SK-N-MC (cell line): ENCODE measurements around the gene RIPOR3.
"Not testable (repeated sequence)": the region's sequence is repeated elsewhere in the genome, so short reads cannot be mapped to it uniquely, and the experiment has no call there.

ENCODE experiments used
- DNase-seq: peaks from one replicate; pipeline ENCODE4 v3.0.0-alpha.2; 2011; ENCODE audit warnings: low read depth, low spot score
- H3K27ac ChIP-seq: fragments of 200-600 bp; sonication (generic); 2 replicates; pipeline ENCODE4 v1.5.1; 2016; ENCODE audit warnings: mixed run types
- H3K36me3 ChIP-seq: fragments of 200-600 bp; sonication (generic); 2 replicates; pipeline ENCODE4 v1.6.1; 2017; ENCODE audit warnings: antibody characterized with exemption, low read length, mixed read lengths; ENCODE audit not compliant: insufficient read depth
- H3K4me3 ChIP-seq: fragments of 200-600 bp; sonication (generic); 2 replicates; pipeline ENCODE4 v1.5.1; 2016
- H3K9ac ChIP-seq: fragments of 200-600 bp; sonication (generic); 2 replicates; pipeline ENCODE4 v1.8.0; 2017; ENCODE audit warnings: mixed run types, mixed read lengths; ENCODE audit not compliant: insufficient read length
- H3K9me3 ChIP-seq: fragments of 200-600 bp; sonication (generic); 2 replicates; pipeline ENCODE4 v1.6.1; 2017; ENCODE audit warnings: low read depth, mild to moderate bottlenecking, antibody characterized with exemption, low read length, moderate library complexity, mixed read lengths
- EZH2 ChIP-seq: fragments of 200-600 bp; sonication (generic); IDR thresholded peaks from one replicate; pipeline ENCODE4 v1.6.1; 2017; ENCODE audit warnings: antibody characterized with exemption
- FOXP2 ChIP-seq: optimal IDR thresholded peaks from 2 replicates; pipeline ENCODE3; 2011; ENCODE audit warnings: mild to moderate bottlenecking, moderate library complexity; ENCODE audit not compliant: insufficient read depth; ENCODE audit errors: extremely low read length, control extremely low read depth
- POLR2AphosphoS5 ChIP-seq: IDR thresholded peaks from 2 replicates; pipeline ENCODE4 v1.6.1; 2012; ENCODE audit warnings: mild to moderate bottlenecking, low read depth, low read length, borderline replicate concordance

Gene RIPOR3

DNA sequence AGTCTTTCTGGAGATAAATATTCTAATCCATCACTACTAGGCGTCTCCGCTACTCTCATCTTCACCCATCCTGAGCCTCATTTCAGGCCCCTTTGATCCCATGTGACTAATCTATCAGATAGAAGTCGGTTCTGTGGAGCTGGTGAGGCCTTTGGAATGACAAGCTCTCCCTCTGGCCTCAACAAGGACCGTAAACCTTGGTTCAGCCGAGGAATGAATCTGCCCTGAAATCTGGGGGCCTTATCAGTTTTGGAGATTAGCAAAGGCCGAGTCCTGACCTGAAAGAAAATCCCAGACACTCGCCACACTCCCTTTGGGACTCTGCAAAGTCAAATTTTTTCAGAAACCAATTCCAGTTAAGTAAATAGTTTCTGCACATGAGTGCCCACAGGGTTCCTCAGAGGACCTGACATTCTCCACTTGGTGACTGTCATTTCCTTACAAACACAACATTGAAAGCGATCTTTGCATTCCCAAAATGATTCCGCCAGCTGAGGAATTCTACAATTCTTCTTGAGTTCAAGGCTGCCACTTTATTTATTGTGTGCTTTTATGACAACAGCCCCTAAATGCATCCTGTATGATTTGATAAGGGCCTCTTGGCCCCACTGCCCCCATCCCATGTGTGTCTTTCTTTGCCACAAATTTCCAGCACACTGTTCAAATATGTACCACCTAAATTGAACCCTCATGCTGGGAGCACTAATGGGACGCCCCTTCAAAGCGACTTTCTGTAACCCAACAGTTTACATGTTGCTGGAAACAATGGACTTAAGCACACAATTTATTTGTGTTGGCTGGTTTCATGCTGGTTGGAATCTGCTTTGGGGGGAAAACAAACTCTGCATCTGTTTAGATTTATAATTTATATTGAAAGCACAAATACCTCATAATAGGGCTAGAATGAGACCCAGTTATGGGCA is 10.0 kb upstream of the RIPOR3 start:
- DNase-seq: no peak
- TF ChIP-seq FOXP2: no peak
- no peak for TF ChIP-seq EZH2
- TF ChIP-seq POLR2AphosphoS5: no peak
- H3K9ac ChIP-seq: no peak overlapping the region
- H3K27ac ChIP-seq: no peak overlapping the region
- H3K4me3 ChIP-seq: no peak overlapping the region
- no peaks in the 10 kb centered on the region for H3K36me3 ChIP-seq
- H3K9me3 ChIP-seq: no peaks in the 10 kb centered on the region

- no peaks in the 10 kb centered on the region for H3K9me3 ChIP-seq
- no peak overlapping the region for H3K27ac ChIP-seq
- DNase-seq: no peak
- TF ChIP-seq EZH2: no peak
- no peak for TF ChIP-seq POLR2AphosphoS5
- no peak for TF ChIP-seq FOXP2
- no peak overlapping the region for H3K9ac ChIP-seq
- no peaks in the 10 kb centered on the region for H3K36me3 ChIP-seq
- H3K4me3 ChIP-seq: no peak overlapping the region
Measured at GRCh38 chr20:50699688-50700087, 8.3 kb upstream of the RIPOR3 start.

DNA sequence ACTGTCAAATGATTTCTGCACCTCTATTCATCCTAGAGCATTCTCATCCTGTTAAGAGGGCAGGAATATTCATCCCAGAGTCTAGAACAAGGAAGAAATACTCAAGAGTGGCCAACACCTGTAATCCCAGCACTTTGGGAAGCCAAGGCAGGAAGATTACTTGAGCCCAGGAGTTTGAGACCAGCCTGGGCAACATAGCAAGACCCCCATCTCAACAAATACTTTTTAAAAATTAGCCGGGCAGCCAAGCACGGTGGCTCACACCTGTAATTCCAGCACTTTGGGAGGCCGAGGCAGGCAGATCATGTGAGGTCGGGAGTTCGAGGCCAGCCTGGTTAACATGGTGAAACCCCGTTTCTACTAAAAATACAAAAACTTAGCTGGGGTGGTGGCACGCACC is 6.9 kb upstream of the RIPOR3 start:
- not testable (repeated sequence) for H3K9me3 ChIP-seq, H3K9ac ChIP-seq, H3K36me3 ChIP-seq, H3K4me3 ChIP-seq, H3K27ac ChIP-seq, DNase-seq

- no peak for DNase-seq
- H3K9me3 ChIP-seq: no peaks in the 10 kb centered on the region
- H3K36me3 ChIP-seq: no peaks in the 10 kb centered on the region
- no peak overlapping the region for H3K9ac ChIP-seq
- H3K4me3 ChIP-seq: no peak overlapping the region
- no peak overlapping the region for H3K27ac ChIP-seq
- TF ChIP-seq EZH2: no peak
- no peak for TF ChIP-seq FOXP2
- no peak for TF ChIP-seq POLR2AphosphoS5
Measured at GRCh38 chr20:50695135-50695872, 4.0 kb upstream of the RIPOR3 start.

- DNase-seq: no peak
- Histone ChIP-seq H3K9me3 (no peaks in the 10 kb centered on the region), H3K27ac (no peak overlapping the region), H3K9ac (no peak overlapping the region), H3K4me3 (no peak overlapping the region), H3K36me3 (no peaks in the 10 kb centered on the region)
- no peak for TF ChIP-seq POLR2AphosphoS5
- no peak for TF ChIP-seq EZH2
- TF ChIP-seq FOXP2: no peak
Measured at GRCh38 chr20:50694379-50695134, 3.2 kb upstream of the RIPOR3 start.

GRCh38 chr20:50693001-50693400 is 1.7 kb upstream of the RIPOR3 start:
- Histone ChIP-seq H3K4me3 (no peak overlapping the region), H3K27ac (no peak overlapping the region), H3K9me3 (no peaks in the 10 kb centered on the region), H3K9ac (no peak overlapping the region), H3K36me3 (no peaks in the 10 kb centered on the region)
- no peak for TF ChIP-seq EZH2
- no peak for TF ChIP-seq FOXP2
- no peak for TF ChIP-seq POLR2AphosphoS5
- DNase-seq: no peak

DNA sequence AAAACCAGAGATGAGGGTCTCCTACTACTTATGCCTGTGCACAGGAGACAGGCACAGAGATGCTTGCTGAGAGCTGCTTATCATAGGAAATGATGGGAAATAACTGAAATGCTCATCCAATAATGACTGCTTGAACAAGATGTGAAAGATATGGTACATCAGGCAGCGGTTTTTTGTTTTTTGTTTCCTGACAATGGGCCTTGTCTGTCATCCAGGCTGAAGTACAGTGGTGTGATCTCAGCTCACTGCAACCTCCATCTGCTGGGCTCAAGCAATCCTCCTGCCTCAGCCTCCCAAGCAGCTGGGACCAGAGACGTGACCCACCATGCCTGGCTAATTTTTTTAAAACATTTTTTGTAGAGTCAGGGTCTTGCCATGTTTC is 1.2 kb upstream of the RIPOR3 start:
- Histone ChIP-seq H3K36me3 (no peaks in the 10 kb centered on the region), H3K9me3 (no peaks in the 10 kb centered on the region), H3K9ac (no peak overlapping the region), H3K27ac (peak overlapping the region; percentile 82; the same call in 1 of the 2 replicates), H3K4me3 (no peak overlapping the region)
- DNase-seq: no peak
- no peak for TF ChIP-seq FOXP2
- no peak for TF ChIP-seq POLR2AphosphoS5
- TF ChIP-seq EZH2: no peak

DNA sequence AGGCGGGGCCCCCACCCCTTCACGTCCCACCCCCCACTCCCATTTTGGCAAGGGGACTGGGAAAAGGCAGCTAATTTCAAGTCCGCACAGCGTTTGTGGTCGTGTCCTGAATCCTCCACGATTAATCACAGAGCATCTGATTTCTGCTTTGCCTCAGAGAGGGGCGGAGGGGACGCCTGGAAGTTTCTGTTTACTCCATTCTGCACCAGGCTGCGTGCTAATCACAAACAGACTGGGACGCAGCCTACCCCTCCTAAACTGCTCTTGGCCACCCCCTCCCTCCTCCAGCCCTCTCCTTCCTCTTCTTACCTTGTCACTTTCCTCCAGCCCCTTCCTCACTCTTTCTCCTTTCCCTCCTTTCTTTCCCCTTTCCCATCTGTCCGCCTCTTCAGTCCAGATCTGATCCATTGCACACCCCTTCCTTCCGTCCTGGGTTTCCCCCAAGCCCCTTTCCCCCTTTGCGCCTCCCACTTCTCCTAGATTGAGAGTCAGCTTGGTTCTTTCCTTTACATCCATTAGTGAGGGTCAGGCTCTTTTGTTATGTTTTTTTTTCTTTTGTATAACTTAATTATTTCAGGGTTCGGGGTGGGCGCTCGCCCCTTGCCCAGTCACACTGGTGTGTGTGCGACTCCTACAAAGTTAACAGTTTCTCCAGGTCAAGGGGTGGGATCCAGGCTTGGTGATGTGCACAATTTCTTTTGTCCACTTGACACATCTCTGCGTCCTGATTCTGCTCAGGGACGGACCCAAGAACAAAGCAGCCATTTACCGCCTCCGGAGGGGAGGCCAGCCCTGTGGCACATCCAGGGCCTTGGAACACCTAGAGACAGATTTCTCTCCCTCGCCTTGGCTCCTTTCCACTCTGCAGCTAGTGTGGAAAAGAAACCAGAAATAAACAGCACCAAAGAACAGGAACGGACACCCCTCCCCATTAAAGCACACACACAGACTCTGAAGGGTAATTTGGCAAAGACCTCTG is 520 bp upstream of the RIPOR3 start:
- peak overlapping the region; percentile 71 for H3K9ac ChIP-seq
- peak overlapping the region; percentile 82 for H3K27ac ChIP-seq
- DNase-seq: no peak
- TF ChIP-seq FOXP2 (peak; percentile 95), POLR2AphosphoS5 (0 out of 2 replicates have a peak, but pooled peaks have one; percentile 37), EZH2 (no peak)
- H3K36me3 ChIP-seq: no peaks in the 10 kb centered on the region
- peak overlapping the region; percentile 86 for H3K4me3 ChIP-seq
- no peaks in the 10 kb centered on the region for H3K9me3 ChIP-seq
